Bladder microvascular endothelial cell (primary cell): Measurements from ENCODE around the gene MIX23. TPM values are rescaled to one million over a fixed set of nuclear protein-coding genes. Genes with fewer than 3 reads are reported as not detected.

Experiments used
- total RNA-seq: library from RNA; depleted of rRNA; stranded (reverse); fragments of >200 nt; gene quantifications from 2 replicates; pipeline ENCODE4 v1.2.3, GENCODE V29; 2014

The MIX23 gene
- 28.3 and 29.6 TPM in 2 replicates for total RNA-seq

DNA sequence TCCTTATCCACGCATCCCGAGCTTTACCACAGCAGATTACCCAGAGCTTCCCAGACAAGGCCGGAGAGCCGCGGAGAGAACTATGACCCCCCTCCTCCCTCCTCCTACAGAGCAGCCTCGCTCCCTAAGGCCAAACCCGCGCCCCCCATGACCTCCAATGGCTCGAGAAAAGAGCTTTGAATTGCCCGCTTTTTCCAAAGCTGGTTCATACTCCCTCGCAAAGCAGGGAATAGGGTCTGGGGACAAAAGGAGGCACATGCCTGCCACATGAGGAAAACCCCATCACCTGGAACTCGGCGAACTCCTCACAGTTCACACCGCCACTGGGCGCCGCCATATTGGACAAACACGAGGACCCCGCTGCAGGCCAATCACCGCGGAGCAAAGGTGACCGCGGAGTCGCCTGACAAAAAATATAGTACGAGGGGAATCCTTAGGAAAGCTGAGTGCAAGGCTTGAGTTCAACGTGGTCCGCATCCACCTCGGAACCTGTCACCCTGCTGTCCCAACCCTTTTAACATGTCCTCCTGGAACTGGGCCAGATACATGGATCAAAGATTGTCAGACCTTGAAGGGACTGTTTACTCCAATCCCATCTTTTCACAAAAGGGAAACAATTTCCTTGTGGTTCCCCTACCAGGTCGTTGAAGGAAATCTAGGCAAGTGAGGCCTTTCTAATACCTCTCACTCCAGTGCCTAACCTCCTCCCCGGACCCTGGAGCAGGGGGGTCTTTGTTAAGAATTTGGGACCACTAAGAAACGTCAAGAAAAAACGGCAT, at the start of gene MIX23:
TSS of gene MIX23 (minus strand) at position 344 of the 779 bp plus-strand sequence. CDS start at position 337, 7 bp downstream.

DNA sequence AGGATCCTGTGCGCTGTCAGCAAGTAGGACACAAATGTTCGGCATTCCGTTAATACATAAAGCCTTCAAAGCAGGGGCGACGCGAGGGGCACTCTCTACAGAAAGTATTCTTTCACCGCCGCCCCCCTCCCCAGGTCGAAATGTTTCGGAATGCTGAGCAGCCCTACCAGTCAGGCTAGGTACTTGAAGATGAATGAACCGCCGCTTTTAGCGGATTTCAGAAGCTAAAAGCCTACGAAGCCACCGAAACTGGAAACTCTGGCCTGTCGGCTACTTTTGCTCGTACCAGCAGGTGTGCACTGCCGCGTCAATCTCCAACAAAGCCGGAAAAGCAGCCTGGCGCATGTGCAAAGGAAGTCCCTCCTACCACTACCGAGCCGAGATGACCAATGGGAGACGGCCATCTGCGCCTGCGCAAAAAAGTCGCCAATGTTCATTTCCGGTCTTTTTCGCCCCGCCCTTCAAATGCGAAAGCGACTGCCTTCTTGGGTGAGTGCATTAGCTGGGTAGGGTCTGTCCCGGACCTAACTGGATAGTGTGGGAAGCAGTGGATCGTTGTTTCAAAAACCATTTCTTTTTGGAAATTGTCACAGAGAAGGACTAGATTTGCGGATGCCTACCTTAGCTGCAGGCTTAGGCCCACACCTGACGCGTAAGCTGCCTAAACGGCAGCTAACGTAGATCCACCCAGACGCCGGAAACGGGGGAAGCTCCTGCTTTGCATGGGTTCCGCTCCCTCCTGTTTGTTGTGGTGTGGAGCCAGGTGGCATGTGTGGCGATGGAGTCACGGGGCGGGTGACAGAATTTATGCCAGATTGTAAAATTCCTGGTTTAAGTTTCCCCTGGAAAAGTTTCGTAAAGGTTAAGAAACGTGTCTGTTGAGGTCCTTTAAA, 33.0 kb upstream of the MIX23 start, which contains the start of gene WDR5B:
TSS of gene WDR5B (minus strand) at position 301 of the 893 bp plus-strand sequence. CDS start 534 bp downstream, outside the sequence.

GRCh38 chr3:122383771-122384697, 1.0 kb upstream of the MIX23 start, which contains the start of gene FAM162A:
Gene FAM162A, plus strand, starts transcription at chr3:122384182. Its CDS starts 84 bp downstream, at chr3:122384266.

DNA sequence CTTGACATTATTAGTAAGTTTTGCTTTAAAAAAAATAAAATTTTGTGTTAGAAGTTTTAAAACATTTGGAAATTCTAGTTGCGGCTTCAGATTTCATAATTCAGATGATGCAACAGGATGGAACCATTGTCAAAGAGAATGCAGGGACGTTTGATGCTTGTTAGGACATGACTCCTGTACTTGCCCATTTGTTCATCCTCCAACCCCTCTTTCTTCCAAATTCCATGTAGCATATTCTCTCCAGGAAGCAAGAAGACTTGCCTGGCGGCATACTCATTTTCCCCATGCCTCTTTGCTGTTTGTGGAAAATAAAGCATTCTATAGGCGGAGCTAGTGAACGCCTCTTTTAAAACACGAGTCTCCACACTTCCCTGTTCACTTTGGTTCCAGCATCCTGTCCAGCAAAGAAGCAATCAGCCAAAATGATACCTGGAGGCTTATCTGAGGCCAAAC, 58.1 kb downstream of the MIX23 start, which contains the start of gene CSTA:
TSS of gene CSTA (plus strand) at position 378 of the 453 bp plus-strand sequence. CDS start at position 423, 45 bp downstream.

Other genes starting within 250 kb of the MIX23 start
- gene CASR, start 199.6 kb downstream of the MIX23 start, total RNA-seq, result not detected in 2 replicates
- not detected in 2 replicates for gene CSTA, start 58.0 kb downstream of the MIX23 start, total RNA-seq
- 4.0 and 8.2 TPM in 2 replicates for gene FAM162A, start 951 bp upstream of the MIX23 start, total RNA-seq
- gene WDR5B, start 32.8 kb upstream of the MIX23 start, total RNA-seq, result 2.1 and 6.9 TPM in 2 replicates
- 26.6 and 48.9 TPM in 2 replicates for gene KPNA1, start 131.7 kb upstream of the MIX23 start, total RNA-seq
- gene PARP9, start 181.1 kb upstream of the MIX23 start, total RNA-seq, result 16.8 and 21.5 TPM in 2 replicates
- 14.2 and 27.8 TPM in 2 replicates for gene DTX3L, start 181.1 kb upstream of the MIX23 start, total RNA-seq
- gene PARP15, start 194.4 kb upstream of the MIX23 start, total RNA-seq, result 0.32 and 0.38 TPM in 2 replicates